Motor neuron (in vitro differentiated cells): ENCODE measurements around the gene LMOD2. TPM values are rescaled to one million over a fixed set of nuclear protein-coding genes. Genes with fewer than 3 reads are reported as not detected.

Experiments used
- total RNA-seq, 8 experiments: library from RNA; unstranded; fragments of 300-600 nt; gene quantifications; 2 replicates each; pipeline versions ENCODE4 v1.2.3 to v1.2.4, GENCODE V29; 2022

LMOD2 gene
- total RNA-seq, 8 experiments from 2014 or later: 0.05 to 1.1 (median 0.20) TPM; not detected in 1

Other genes starting within 250 kb of the LMOD2 start
- gene IQUB, start 121.3 kb upstream of the LMOD2 start, total RNA-seq: 10 to 100 TPM in 1 of 8 experiments, 1 to 10 TPM in 3, under 1 TPM in 4; 0.38 to 18.2 (median 1.1) TPM
- 100 to 1,000 TPM in 5 of 8 experiments, 10 to 100 TPM in 3; 58.8 to 167 (median 111) TPM for gene NDUFA5, start 98.0 kb upstream of the LMOD2 start, total RNA-seq
- under 1 TPM in 2 of 8 experiments, not detected in 6; 0.10 to 0.33 TPM for gene ASB15, start 54.0 kb upstream of the LMOD2 start, total RNA-seq
- gene WASL, start 93.1 kb downstream of the LMOD2 start, total RNA-seq: 10 to 100 TPM; 18.8 to 35.6 (median 27.1) TPM
- gene HYAL4, start 189.3 kb downstream of the LMOD2 start, total RNA-seq: under 1 TPM in 1 of 8 experiments, not detected in 7; 0.24 TPM